ENCODE data around the gene ZDHHC16. TPM values are rescaled to one million over a fixed set of nuclear protein-coding genes. Genes with fewer than 3 reads are reported as not detected.

ZDHHC16 gene
- total RNA-seq, 2 experiments from 2014 or later: 33.1 to 42.4 TPM

- ATAC-seq (no peak), DNase-seq (no peak)
- H3K4me1 Mint-ChIP-seq: peaks cover 47% of the 10 kb centered on the region
- H3K9me3 Mint-ChIP-seq (ENCODE audit: low read depth): no peaks in the 10 kb centered on the region
- peaks cover 13% of the 10 kb centered on the region for H3K36me3 Mint-ChIP-seq
- peak overlapping the region; percentile 95 for H3K4me3 Mint-ChIP-seq
- H3K27ac Mint-ChIP-seq: peak overlapping the region; percentile 83
- CTCF ChIA-PET: interaction anchor here (0.8 to 4.0 kb wide), 6 partner anchors 17 to 127 kb away, joined by 3 to 29 read pairs (median 4); partner anchors contain the start of gene ANKRD2
- H3K27me3 Mint-ChIP-seq: no peaks in the 10 kb centered on the region
These were observed 636 bp upstream of the ZDHHC16 start for GRCh38 chr10:97445357-97445721.

- Mint-ChIP-seq H3K4me3 (no peak overlapping the region), H3K27ac (no peak overlapping the region)
- CTCF ChIA-PET: no interaction called here
These were observed 4.9 kb downstream of the ZDHHC16 start for GRCh38 chr10:97450828-97451227.

DNA sequence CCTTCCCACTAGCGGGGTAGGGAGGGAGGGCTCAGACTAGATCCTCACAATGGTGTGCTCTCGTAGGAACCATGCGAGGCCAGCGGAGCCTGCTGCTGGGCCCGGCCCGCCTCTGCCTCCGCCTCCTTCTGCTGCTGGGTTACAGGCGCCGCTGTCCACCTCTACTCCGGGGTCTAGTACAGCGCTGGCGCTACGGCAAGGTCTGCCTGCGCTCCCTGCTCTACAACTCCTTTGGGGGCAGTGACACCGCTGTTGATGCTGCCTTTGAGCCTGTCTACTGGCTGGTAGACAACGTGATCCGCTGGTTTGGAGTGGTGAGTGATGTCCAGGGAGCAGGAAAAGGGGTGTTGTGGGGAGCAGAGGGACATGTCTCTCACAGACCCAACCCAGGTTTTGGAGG is 5.6 kb downstream of the ZDHHC16 start:
- Mint-ChIP-seq H3K4me1 (peaks cover 33% of the 10 kb centered on the region), H3K27me3 (no peaks in the 10 kb centered on the region), H3K4me3 (no peak overlapping the region), H3K27ac (no peak overlapping the region), H3K9me3 (ENCODE audit: low read depth) (no peaks in the 10 kb centered on the region), H3K36me3 (peaks cover 11% of the 10 kb centered on the region)
- ATAC-seq (no peak), DNase-seq (no peak)
- CTCF ChIA-PET: interaction anchor here (1.0 kb wide), 1 partner anchor 13 kb away, joined by 3 read pairs; no protein-coding TSS in a partner anchor

More at GRCh38 chr10:97450828-97451227, 4.9 kb downstream of the ZDHHC16 start:
- ATAC-seq (no peak), DNase-seq (no peak)
- Mint-ChIP-seq H3K4me1 (peaks cover 38% of the 10 kb centered on the region), H3K9me3 (ENCODE audit: low read depth) (no peaks in the 10 kb centered on the region), H3K27me3 (no peaks in the 10 kb centered on the region), H3K36me3 (peaks cover 8% of the 10 kb centered on the region)

DNA sequence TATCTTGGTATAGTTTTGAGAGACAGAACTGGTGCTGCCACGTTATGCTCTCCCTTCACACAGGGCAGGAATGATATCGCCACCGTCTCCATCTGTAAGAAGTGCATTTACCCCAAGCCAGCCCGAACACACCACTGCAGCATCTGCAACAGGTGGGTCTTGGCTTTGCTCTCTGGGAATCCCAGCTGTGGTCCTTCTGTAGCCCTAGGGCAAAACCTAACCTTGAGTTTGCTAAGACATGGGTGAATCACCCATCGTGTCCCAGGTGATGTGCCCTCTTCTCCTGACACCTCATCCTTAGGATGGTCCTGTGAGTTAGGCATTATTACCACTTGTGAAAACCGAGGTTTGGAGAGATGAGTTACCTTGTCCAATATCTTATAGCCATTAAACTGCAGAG is 6.4 kb downstream of the ZDHHC16 start:
- H3K9me3 Mint-ChIP-seq (ENCODE audit: low read depth): no peaks in the 10 kb centered on the region
- no peak overlapping the region for H3K4me3 Mint-ChIP-seq
- DNase-seq (no peak), ATAC-seq (no peak)
- H3K27me3 Mint-ChIP-seq: no peaks in the 10 kb centered on the region
- peaks cover 25% of the 10 kb centered on the region for H3K4me1 Mint-ChIP-seq
- no peak overlapping the region for H3K27ac Mint-ChIP-seq
- H3K36me3 Mint-ChIP-seq: peaks cover 17% of the 10 kb centered on the region
- CTCF ChIA-PET: interaction anchor here (0.9 to 1.0 kb wide), 2 partner anchors 9 to 12 kb away, joined by 3 to 4 read pairs; no protein-coding TSS in a partner anchor

DNA sequence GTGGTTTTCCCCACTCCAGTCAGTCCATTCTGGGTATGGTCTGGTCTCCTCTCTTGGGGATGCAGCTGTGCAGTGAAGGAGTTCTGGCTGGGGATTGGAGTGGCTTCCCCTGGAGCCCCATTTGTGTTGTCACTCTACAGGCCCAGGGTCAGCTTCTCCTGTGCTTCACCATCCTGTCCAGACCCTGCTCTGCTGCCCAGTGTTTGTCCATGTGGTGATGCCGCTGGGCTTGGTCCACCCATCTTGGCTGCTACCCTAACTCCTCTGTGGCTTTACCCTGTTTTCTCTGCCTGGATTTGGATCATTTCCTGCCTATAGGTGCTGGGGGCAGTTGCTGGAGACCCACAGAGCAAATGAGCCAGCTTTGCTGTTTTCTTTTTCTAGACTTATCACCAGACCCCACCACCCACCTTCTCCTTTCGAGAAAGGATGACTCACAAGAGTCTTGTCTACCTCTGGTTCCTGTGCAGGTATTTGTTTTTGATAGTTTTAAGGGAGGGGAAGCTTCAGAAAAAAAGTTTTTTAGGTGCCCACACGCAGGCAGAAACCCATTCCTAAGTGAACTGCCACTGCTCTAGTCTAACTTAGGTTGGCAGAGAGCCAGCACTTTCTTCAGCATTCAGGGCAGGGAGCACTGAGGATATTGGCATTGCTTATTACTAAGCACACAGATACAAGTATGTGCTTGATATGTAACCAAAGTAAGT is 8.5 kb downstream of the ZDHHC16 start:
- CTCF ChIA-PET: interaction anchor here (1.2 kb wide), 1 partner anchor 10 kb away, joined by 3 read pairs; no protein-coding TSS in a partner anchor
- Mint-ChIP-seq H3K27ac (peak overlapping the region; percentile 34), H3K4me3 (no peak overlapping the region), H3K4me1 (peaks cover 12% of the 10 kb centered on the region), H3K9me3 (ENCODE audit: low read depth) (no peaks in the 10 kb centered on the region), H3K27me3 (no peaks in the 10 kb centered on the region), H3K36me3 (peaks cover 24% of the 10 kb centered on the region)
- DNase-seq (no peak), ATAC-seq (no peak)

DNA sequence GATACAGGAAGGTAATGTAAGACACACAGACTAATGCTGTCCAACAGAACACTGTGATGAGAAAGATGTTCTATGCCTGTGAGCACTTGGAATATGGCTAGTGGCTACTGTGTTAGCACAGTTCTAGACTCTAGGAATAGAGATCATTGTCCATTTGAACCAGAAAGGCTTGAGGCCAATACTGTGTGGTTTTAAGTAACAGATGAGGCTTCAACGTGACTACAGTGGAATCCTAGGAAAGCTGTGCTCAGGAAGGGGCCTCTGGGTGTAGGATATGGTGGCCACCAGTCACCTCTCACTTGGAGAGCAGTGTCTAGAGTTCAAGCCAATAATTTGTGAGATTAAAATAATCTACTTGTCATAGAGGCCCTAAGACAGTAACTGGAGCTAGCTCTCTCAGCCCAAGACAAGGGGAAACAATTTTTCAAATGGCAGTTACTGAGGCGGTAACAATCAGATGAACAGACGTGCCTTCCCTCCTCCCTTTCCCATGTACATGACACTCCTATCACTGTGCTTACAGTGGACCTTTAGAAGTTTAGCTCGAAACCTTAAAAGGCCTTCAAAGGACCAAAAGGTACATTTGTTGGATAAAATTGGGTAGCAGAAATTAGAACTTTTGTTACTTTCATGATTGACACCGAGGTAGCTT is 10.2 kb downstream of the ZDHHC16 start:
- no peak for DNase-seq
- Mint-ChIP-seq H3K9me3 (ENCODE audit: low read depth) (no peaks in the 10 kb centered on the region), H3K4me3 (no peak overlapping the region), H3K27me3 (no peaks in the 10 kb centered on the region), H3K36me3 (peaks cover 37% of the 10 kb centered on the region), H3K27ac (no peak overlapping the region), H3K4me1 (peaks cover 8% of the 10 kb centered on the region)
- CTCF ChIA-PET: interaction anchor here (0.5 to 1.5 kb wide), 5 partner anchors 20 to 97 kb away, joined by 3 to 7 read pairs (median 3); partner anchors contain the start of gene RRP12
- no peak for ATAC-seq

DNA sequence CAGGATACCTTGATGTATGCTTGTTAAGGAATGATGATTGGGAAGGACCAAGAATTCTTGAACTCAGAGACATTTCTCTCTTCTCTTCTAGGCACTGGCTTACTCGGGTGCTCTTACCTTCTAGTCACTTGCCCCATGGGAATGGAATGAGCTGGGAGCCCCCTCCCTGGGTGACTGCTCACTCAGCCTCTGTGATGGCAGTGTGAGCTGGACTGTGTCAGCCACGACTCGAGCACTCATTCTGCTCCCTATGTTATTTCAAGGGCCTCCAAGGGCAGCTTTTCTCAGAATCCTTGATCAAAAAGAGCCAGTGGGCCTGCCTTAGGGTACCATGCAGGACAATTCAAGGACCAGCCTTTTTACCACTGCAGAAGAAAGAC is 10.7 kb downstream of the ZDHHC16 start:
- H3K36me3 Mint-ChIP-seq: peaks cover 40% of the 10 kb centered on the region
- DNase-seq: no peak
- H3K27me3 Mint-ChIP-seq: no peaks in the 10 kb centered on the region
- H3K9me3 Mint-ChIP-seq (ENCODE audit: low read depth): no peaks in the 10 kb centered on the region
- H3K27ac Mint-ChIP-seq: no peak overlapping the region
- no peak for ATAC-seq
- peaks cover 8% of the 10 kb centered on the region for H3K4me1 Mint-ChIP-seq
- H3K4me3 Mint-ChIP-seq: no peak overlapping the region
- CTCF ChIA-PET: interaction anchor here (0.7 to 1.5 kb wide), 5 partner anchors 14 to 97 kb away, joined by 3 to 7 read pairs (median 3); partner anchors contain the start of gene RRP12

DNA sequence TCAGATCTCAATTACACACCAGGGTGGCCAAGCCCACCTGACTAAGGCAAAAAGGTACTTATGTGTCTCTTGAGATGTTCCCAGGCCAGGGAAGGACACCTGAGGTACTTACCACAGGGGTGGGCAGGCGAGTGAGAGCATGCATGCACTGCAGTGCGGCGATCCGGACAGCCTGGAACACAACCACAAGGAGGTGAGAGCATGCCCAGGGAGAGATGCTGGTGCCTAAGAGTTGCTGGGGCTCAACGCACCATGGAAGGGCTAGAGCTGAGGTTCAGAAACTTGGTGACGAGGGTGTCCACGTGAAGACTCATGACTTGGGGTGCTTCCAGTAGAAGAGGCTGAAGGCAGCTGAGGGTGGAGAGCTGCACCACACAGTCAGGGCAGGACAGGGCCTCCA is 13.1 kb downstream of the ZDHHC16 start:
- Mint-ChIP-seq H3K36me3 (peaks cover 50% of the 10 kb centered on the region), H3K27me3 (no peaks in the 10 kb centered on the region), H3K4me1 (peaks cover 6% of the 10 kb centered on the region), H3K4me3 (no peak overlapping the region), H3K9me3 (ENCODE audit: low read depth) (no peaks in the 10 kb centered on the region), H3K27ac (no peak overlapping the region)
- no peak for DNase-seq
- ATAC-seq: no peak
- CTCF ChIA-PET: interaction anchor here (1.2 to 1.3 kb wide), 2 partner anchors 52 to 56 kb away, joined by 3 to 4 read pairs; no protein-coding TSS in a partner anchor

DNA sequence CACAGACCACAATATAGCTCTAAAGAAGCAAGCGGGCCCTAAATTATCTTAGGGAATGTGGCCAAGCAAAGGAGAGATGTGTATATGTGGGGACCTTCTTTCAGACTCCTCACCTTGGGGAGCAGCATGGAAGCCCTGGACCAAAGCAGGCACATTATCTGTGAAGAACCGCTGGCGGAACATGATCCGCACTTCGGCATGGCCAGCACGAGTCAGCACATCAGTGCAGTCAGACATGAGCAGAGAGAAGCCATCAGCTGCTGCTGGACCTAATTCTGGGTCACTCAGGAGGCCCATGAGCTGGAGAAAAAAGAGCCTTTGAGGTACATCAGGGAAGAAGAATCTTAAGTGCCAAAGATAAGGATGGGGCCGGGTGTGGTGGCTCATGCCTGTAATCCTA is 14.0 kb downstream of the ZDHHC16 start:
- ATAC-seq (no peak), DNase-seq (no peak)
- no peaks in the 10 kb centered on the region for H3K4me1 Mint-ChIP-seq
- H3K27ac Mint-ChIP-seq: no peak overlapping the region
- CTCF ChIA-PET: interaction anchor here (1.3 kb wide), 1 partner anchor 56 kb away, joined by 4 read pairs; no protein-coding TSS in a partner anchor
- no peaks in the 10 kb centered on the region for H3K9me3 Mint-ChIP-seq (ENCODE audit: low read depth)
- peaks cover 51% of the 10 kb centered on the region for H3K36me3 Mint-ChIP-seq
- H3K27me3 Mint-ChIP-seq: no peaks in the 10 kb centered on the region
- no peak overlapping the region for H3K4me3 Mint-ChIP-seq

- no peak overlapping the region for H3K27ac Mint-ChIP-seq
- H3K4me1 Mint-ChIP-seq: no peaks in the 10 kb centered on the region
These were observed 16.3 kb downstream of the ZDHHC16 start for GRCh38 chr10:97462309-97462708.

GRCh38 chr10:97463363-97464132 is 17.6 kb downstream of the ZDHHC16 start:
- H3K9me3 Mint-ChIP-seq (ENCODE audit: low read depth): no peaks in the 10 kb centered on the region
- H3K27ac Mint-ChIP-seq: peak overlapping the region; percentile 54
- H3K27me3 Mint-ChIP-seq: no peaks in the 10 kb centered on the region
- H3K36me3 Mint-ChIP-seq: peaks cover 34% of the 10 kb centered on the region
- no peak for DNase-seq
- no peak for ATAC-seq
- H3K4me3 Mint-ChIP-seq: no peak overlapping the region
- H3K4me1 Mint-ChIP-seq: no peaks in the 10 kb centered on the region
- CTCF ChIA-PET: interaction anchor here (0.7 to 1.8 kb wide), 12 partner anchors 10 to 1591 kb away, joined by 3 to 7 read pairs (median 5); partner anchors contain the start of gene RRP12

More at GRCh38 chr10:97462309-97462708, 16.3 kb downstream of the ZDHHC16 start:
- DNase-seq (no peak), ATAC-seq (no peak)
- H3K27me3 Mint-ChIP-seq: no peaks in the 10 kb centered on the region
- no peak overlapping the region for H3K4me3 Mint-ChIP-seq
- CTCF ChIA-PET: interaction anchor here (1.4 to 2.4 kb wide), 3 partner anchors 8 to 151 kb away, joined by 3 to 6 read pairs (median 4); no protein-coding TSS in a partner anchor
- peaks cover 39% of the 10 kb centered on the region for H3K36me3 Mint-ChIP-seq
- H3K9me3 Mint-ChIP-seq (ENCODE audit: low read depth): no peaks in the 10 kb centered on the region

DNA sequence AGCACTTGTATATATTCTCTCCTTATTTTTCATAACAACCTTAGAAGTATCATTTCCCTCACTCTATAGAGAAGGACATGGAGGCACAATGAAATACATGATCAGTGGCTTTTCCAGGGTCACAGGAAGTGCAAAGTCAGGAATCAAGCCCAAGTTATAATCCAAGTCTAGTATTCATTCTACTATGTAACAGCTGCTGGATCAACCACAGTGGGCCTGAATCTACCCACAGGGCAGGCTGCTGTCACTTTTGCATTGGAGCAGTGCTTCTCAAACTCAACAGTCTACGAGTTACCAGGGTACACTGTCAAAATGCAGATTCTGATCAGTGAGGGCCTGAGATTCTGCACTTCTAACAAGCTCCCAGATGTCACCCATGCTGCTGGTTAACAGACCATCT is 18.3 kb downstream of the ZDHHC16 start:
- H3K9me3 Mint-ChIP-seq (ENCODE audit: low read depth): no peaks in the 10 kb centered on the region
- H3K27ac Mint-ChIP-seq: peak overlapping the region; percentile 39
- ATAC-seq (no peak), DNase-seq (no peak)
- H3K27me3 Mint-ChIP-seq: no peaks in the 10 kb centered on the region
- CTCF ChIA-PET: interaction anchor here (0.7 to 1.8 kb wide), 12 partner anchors 10 to 1592 kb away, joined by 3 to 7 read pairs (median 5); partner anchors contain the start of gene RRP12
- H3K4me3 Mint-ChIP-seq: no peak overlapping the region
- no peaks in the 10 kb centered on the region for H3K4me1 Mint-ChIP-seq
- peaks cover 34% of the 10 kb centered on the region for H3K36me3 Mint-ChIP-seq

GRCh38 chr10:97465982-97466381 is 20.0 kb downstream of the ZDHHC16 start:
- no peak for ATAC-seq
- Mint-ChIP-seq H3K4me1 (no peaks in the 10 kb centered on the region), H3K36me3 (peaks cover 29% of the 10 kb centered on the region), H3K27ac (no peak overlapping the region), H3K4me3 (no peak overlapping the region), H3K27me3 (no peaks in the 10 kb centered on the region), H3K9me3 (ENCODE audit: low read depth) (no peaks in the 10 kb centered on the region)
- no peak for DNase-seq
- CTCF ChIA-PET: interaction anchor here (1.1 to 1.9 kb wide), 2 partner anchors 21 to 106 kb away, joined by 3 to 5 read pairs; partner anchors contain the start of gene ANKRD2
